22Rv1 (cell line): ENCODE measurements around the gene KIAA0232.

Source experiments
- ZFX ChIP-seq: fragments of 450-650 bp; IDR thresholded peaks from 2 replicates; pipeline ENCODE4 v1.6.1; 2017; ENCODE audit warnings: antibody characterized with exemption, borderline replicate concordance
- TF ChIP-seq, protein P1 (sequence below): fragments of 450-650 bp; IDR thresholded peaks from 2 replicates; pipeline ENCODE4 v1.5.1; 2017; ENCODE audit warnings: mild to moderate bottlenecking

DNA sequence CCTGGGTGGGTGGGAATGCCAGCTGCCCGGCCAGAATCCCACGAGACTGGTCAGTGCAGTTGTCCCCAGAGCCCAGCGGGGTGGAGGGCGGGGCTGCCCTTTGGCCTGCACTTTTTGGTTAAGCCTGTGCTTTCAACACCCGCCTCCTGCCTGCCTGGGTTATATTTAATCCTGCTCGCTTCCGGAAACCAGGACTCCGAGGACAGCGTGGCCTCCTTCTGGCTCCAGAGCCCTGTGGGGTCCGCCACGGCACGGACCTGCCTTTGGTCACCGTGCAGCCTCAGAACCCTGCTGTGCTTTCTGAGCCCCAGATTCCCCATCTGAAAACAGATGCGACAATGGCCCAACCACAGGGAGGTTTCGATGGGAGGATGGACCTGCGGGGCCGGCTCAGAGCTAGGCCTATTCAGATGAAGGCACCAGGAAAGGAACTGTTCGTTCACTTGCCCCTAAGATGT is 29.4 kb upstream of the KIAA0232 start:
- TF ChIP-seq, protein P1, sequence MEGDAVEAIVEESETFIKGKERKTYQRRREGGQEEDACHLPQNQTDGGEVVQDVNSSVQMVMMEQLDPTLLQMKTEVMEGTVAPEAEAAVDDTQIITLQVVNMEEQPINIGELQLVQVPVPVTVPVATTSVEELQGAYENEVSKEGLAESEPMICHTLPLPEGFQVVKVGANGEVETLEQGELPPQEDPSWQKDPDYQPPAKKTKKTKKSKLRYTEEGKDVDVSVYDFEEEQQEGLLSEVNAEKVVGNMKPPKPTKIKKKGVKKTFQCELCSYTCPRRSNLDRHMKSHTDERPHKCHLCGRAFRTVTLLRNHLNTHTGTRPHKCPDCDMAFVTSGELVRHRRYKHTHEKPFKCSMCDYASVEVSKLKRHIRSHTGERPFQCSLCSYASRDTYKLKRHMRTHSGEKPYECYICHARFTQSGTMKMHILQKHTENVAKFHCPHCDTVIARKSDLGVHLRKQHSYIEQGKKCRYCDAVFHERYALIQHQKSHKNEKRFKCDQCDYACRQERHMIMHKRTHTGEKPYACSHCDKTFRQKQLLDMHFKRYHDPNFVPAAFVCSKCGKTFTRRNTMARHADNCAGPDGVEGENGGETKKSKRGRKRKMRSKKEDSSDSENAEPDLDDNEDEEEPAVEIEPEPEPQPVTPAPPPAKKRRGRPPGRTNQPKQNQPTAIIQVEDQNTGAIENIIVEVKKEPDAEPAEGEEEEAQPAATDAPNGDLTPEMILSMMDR = no peak
- TF ChIP-seq ZFX = no peak
